Left kidney (tissue), 2 donors: ENCODE data around the gene ACOT8. TPM values are rescaled to one million over a fixed set of nuclear protein-coding genes. Genes with fewer than 3 reads are reported as not detected.
"Not testable (repeated sequence)": the region's sequence is repeated elsewhere in the genome, so short reads cannot be mapped to it uniquely, and the experiment has no call there.

ENCODE experiments used
- DNase-seq: peaks from one replicate; pipeline ENCODE4 v3.0.0-alpha.2; 2013
- polyA plus RNA-seq: library from polyadenylated mRNA; unstranded; fragments of 120-200 nt; gene quantifications from one replicate; pipeline ENCODE4 v1.2.1, GENCODE V29; 2013; ENCODE audit not compliant: insufficient read length

Gene ACOT8
- polyA plus RNA-seq, 1 donor: 23.3 TPM

DNA sequence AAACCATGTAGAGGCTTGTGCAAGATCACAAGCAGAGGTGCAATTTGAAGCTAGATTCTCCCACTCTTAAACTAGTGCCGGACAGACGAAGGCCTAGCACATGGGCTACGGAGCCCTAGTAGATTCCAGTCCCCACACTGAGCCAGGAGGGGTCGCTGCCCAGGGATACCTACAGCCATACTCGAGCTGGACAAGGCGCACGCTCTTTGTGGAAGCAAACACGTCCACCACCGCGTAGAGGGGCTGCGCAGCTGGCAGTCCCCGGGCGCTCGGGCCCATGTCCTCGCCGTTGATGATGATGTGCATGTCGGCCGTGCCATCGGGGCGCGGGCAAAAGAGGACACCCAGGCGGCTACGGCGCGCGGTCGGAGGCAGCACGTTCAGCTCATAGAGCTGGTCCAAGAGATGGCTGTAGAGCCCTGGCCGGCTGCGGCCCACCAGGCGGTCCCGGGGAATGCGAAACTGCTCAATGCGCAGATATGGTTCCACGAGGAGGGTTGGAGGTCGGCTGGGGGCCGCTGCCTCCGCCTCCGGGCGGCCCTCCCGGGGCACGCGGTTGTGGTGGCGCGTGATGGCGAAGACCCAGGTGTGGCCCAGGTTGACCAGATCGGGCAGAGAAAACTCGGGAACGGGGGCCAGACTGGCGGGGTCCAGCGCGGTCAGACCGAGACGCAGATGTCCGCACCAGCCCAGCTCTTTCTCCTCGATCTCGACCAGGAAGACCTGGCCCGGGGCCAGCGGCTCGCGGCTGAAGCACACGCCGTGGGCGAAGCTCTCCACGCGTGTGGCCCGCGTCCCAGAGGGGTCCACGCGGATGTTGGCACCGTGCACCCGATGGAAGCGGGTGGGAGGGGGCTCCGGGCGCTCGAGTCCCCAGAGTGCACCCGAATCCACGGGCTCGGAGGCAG, 33.1 kb upstream of the ACOT8 start:
- peak; percentile 89 for DNase-seq

GRCh38 chr20:45888681-45889080, 31.5 kb upstream of the ACOT8 start:
- no peak for DNase-seq

GRCh38 chr20:45887346-45887715, 30.1 kb upstream of the ACOT8 start, which contains the start of gene SPATA25:
SPATA25 (minus strand) TSS chr20:45887622; CDS start chr20:45887590, 32 bp downstream.
- no peak for DNase-seq

- no peak for DNase-seq
These were observed 29.6 kb upstream of the ACOT8 start for GRCh38 chr20:45886590-45887345.

- DNase-seq: no peak
These were observed 25.9 kb upstream of the ACOT8 start for GRCh38 chr20:45883100-45883469.

DNA sequence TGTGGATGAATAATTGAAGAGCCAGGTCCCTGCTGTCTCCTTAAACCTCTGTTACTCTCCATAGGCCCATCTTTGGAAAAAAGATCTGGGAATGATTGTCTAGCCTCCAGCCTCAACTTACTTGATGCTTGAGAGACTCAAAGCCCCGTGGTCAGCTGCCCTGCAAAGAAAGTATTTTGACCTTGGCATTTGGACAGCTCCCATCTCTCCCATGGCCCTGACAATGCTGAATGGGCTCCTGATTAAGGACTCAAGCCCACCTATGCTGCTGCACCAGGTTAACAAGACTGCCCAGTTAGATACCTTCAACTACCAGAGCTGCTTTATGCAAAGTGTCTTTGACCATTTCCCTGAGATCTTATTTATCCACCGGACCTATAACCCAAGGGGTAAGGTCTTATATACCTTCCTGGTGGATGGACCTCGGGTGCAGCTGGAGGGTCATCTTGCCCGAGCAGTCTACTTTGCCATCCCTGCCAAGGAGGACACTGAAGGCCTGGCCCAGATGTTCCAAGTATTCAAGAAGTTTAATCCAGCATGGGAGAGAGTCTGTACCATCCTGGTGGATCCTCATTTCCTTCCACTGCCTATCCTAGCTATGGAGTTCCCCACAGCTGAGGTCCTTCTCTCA, 25.4 kb upstream of the ACOT8 start:
- DNase-seq: no peak

GRCh38 chr20:45880988-45881788, 24.0 kb upstream of the ACOT8 start, which contains the start of gene ZSWIM1:
ZSWIM1 (plus strand) TSS chr20:45881227; CDS start chr20:45882593, 1,366 bp downstream.
- DNase-seq: peak; percentile 100

DNA sequence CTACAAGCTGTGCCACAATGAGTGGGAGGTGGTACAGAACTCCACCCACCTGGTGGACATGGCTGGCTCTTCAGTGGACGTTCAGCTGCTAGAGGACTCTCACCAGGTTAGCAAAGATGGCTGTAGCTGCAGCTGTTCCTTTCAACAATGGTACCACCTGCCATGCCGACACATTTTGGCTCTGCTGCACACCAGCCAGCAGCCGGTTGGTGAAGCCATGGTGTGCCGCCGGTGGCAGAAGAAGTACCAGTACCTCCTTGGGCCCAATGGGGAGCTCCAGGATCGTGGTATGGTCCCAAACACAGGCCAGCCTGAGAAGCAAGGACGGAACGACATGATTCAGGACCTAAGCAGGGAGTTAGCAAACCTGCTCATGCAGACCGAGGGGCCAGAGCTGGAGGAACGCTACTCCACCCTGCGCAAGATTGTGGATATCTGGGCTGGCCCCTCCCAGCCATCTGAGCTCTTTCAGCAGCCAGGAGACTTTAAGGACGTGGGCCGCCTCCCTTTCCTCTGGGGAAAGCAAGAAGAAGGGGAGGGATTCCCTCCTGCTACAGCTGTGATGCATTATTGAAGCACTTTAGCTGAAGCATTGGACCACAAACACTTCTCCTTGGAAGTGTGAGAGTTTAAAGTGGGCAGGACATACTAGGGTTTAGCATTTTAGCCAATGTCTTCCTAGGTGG, 21.0 kb upstream of the ACOT8 start:
- no peak for DNase-seq

DNA sequence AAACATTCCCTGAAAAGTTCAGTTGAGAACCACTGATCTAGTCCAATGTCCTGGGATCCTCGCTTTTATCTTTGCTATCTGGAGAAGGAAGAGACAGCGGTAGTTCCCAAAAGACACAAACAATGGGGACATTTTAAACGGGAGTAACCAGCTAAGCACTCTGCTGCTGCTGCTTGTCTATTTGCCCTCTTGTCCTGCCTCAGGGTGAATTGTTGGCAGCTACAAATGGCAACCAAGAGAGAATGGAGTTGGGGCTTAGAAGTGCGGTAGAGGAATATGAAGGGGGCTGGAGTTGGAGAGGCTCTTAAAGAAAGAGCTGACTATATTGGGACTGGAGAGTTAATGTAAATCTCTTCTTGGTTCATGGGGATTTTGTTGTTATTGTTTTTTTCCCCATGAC, 17.4 kb upstream of the ACOT8 start:
- DNase-seq: no peak

DNA sequence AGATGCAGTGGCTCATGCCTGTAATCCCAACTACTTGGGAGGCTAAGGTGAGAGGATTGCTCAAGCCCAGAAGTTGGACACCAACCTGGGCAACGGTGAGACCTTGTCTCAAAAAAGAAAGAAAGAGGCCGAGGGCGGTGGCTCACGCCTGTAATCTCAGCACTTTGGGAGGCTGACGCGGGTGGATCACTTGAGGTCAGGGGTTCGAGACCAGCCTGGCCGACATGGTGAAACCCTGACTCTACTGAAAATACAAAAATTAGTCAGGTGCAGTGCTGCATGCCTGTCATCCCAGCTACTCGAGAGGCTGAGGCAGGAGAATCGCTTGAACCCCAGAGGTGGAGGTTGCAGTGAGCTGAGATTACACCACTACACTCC, 16.9 kb upstream of the ACOT8 start:
- not testable (repeated sequence) for DNase-seq

DNA sequence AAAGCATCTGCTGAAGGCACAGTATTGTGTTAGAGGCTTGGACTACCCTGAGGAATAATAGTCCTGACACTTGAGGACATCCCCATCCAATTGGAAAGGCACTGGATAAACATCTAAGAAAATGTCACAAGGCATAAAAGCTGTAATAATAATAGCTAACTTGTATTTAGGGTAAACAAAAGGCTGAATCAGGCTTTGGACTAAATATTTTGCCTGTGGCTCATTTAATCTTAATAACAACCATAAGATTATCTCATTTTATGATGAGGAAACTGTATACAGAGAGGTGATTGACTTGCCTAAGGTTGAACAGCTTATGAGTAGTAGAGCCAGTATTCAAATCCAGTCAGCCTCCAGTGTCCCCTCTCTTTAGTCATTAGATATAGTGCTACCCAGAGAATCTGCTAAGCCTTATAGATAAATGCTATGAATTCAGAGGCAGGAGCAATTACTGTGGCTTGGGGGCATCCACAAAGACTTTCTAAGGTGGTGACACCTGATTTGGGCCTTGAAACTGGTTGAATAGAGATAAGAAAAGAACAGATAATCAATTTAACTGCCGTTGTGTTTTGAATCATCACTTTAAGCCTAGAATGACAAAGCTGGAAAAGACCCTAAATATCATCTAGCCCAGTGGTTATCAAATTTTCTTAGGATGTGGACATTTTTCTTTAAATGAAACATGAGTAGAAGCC, 16.4 kb upstream of the ACOT8 start:
- DNase-seq: no peak

DNA sequence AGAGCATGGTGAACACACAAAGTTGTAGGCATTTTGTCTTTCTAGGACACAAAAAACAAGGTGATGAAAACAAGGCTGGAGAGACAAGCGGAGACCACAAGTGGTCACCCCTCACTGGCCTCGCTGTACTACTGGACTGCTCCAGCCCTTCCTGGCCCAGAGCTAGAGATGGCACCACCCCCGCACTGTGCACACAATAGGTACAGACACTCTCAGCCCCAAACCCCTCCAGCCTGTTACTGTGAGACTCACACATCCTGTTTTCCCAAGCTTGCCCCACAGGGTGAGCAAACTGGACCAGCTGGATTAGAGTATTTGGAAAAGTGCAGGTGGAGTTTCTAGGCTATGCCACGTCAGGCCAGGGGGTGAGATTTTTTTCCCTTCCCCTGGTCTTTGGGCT, 15.4 kb upstream of the ACOT8 start:
- no peak for DNase-seq

- no peak for DNase-seq
These were observed 10.6 kb upstream of the ACOT8 start for GRCh38 chr20:45867819-45868176.

DNA sequence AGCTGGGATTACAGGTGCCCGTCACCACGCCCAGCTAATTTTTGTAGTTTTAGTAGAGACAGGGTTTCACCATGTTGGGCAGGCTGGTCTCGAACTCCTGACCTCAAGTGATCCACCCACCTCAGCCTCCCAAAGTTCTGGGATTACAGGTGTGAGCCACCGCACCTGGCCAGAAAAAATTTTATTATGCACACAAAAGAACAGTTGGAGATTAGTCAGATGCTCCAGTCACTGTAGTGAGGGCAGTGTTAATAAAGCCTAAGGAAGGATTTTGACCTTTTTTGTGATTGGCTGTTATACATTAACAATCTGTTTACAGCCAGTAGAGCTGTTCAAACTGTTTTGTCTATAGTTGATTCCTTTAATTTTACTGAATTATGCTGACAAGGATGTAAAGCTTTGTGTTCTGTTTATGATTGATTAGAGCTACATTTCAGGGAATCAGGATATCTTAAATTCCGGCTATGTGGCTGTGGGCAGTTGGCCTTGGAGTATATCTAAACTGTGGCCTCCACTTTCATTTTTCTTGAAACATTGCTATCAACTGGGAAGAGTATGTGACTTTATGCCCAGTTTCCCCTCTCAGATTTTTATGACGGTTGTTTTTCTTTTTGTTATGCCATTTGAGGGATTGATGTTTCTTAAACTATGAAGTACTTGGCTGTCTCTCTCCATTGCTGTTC, 10.1 kb upstream of the ACOT8 start:
- no peak for DNase-seq

DNA sequence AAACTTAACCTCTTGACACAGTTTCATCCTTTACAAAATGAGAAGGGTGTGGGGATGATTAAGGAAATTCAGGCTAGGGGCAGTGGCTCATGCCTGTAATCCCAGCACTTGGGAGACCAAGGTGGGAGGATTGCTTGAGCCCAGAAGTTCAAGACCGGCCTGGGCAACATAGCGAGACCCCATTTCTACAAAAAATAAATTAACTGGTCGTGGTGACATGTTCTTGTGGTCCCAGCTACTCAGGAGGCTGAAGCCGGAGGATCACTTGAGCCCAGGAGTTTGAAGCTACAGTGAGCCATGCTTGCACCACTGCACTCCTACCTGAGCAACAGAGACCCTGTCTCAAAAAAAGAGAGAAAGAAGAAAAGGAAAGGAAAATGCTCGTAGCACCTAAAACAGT, 9.3 kb upstream of the ACOT8 start:
- DNase-seq: no peak

DNA sequence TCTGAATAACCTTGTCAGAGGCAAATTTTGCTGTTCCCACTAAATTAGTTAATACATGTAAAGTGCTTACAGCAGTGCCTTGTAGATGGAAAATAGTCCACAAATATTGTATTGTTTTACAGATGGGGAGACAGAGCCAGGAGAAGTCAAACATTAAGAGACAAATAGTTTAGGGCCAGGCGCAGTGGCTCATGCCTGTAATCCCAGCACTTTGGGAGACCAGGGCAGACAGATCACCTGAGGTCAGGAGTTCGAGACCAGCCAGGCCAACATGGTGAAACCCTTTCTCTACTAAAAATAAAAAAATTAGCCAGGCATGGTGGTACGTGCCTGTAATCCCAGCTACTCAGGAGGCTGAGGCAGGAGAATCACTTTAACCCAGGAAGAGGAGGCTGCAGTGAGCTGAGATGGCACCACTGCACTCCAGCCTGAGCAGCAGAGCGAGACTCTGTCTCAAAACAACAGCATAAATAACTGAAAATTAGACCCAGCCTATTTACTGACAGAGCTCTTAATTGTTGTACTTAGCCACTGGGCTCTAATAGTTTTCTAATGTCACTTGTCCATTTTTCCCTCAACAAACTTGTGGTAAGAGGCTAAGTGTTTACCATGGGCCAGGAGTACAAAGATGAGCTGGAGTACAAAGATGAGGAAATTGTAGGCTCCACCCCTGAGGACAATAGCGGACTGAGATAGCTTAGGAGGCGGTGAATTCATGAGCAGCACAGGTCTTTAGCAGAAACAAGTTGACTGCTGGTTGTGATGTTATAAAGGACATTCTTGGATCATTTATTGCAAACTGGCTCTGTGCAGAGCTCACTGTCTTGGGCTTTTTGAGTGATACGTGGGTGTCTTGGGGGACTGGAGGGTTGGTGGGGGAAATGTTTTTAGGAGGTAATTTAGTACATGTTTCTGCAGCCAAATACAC, 6.6 kb upstream of the ACOT8 start:
- DNase-seq: no peak

DNA sequence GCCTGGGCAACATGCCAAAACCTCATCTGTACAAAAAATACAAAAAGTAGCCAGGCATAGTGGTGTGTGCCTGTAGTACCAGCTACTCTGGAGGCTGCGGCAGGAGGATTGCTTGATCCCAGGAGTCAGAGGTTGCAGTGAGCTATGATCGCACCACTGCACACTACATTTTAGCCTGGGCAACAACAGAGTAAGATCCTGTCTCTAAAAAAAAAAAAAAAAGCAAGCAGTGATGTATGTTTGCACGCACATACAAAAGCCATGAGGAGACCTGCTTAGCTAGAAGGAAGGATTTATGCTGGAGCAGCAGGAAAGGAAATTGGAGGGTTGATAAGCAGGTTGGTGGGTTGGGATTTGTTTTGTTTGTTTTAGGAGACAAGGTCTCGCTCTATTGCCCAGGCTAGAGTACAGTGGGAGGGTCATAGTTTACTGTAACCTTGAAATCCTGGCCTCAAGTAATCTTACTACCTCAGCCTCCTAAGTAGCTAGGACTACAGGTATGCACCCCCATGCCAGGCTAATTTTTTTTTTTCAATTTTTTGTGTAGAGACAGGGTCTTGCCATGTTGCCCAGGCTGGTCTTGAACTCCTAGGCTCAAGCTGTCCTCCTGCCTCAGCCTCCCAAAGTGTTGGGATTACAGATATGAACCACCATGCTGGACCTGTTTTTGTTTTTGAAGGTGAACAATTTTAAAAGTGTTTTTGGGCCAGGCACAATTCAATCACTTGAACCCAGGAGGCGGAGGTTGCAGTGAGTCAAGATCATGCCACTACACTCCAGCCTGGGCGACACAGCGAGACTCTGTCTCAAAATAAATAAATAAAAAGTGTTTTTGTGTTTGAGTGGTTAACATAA, 4.3 kb upstream of the ACOT8 start:
- no peak for DNase-seq
